ENCODE results near the gene DDHD1.
"Not testable (repeated sequence)": the region's sequence is repeated elsewhere in the genome, so short reads cannot be mapped to it uniquely, and the experiment has no call there.

The DDHD1 gene

GRCh38 chr14:53156238-53156637 is 3.1 kb upstream of the DDHD1 start:
- no peak for DNase-seq (ENCODE audit: low read depth, low spot score)
- H3K4me3 ChIP-seq (ENCODE audit: low read length): no peak overlapping the region

GRCh38 chr14:53153702-53154112 is 584 bp upstream of the DDHD1 start:
- DNase-seq (ENCODE audit: low read depth, low spot score): no peak
- peak overlapping the region; percentile 51 for H3K4me3 ChIP-seq (ENCODE audit: low read length)

- H3K4me3 ChIP-seq (ENCODE audit: low read length): peak overlapping the region; percentile 70
- DNase-seq (ENCODE audit: low read depth, low spot score): no peak
These were observed 788 bp downstream of the DDHD1 start for GRCh38 chr14:53152184-53152886.

GRCh38 chr14:53151523-53152183 is 1.5 kb downstream of the DDHD1 start:
- no peak for DNase-seq (ENCODE audit: low read depth, low spot score)
- H3K4me3 ChIP-seq (ENCODE audit: low read length): peak overlapping the region; percentile 70

- no peak overlapping the region for H3K4me3 ChIP-seq (ENCODE audit: low read length)
- DNase-seq (ENCODE audit: low read depth, low spot score): no peak
These were observed 3.3 kb downstream of the DDHD1 start for GRCh38 chr14:53149668-53150316.

GRCh38 chr14:53148671-53149070 is 4.5 kb downstream of the DDHD1 start:
- no peak overlapping the region for H3K4me3 ChIP-seq (ENCODE audit: low read length)
- no peak for DNase-seq (ENCODE audit: low read depth, low spot score)

GRCh38 chr14:53147893-53148292 is 5.2 kb downstream of the DDHD1 start:
- no peak overlapping the region for H3K4me3 ChIP-seq (ENCODE audit: low read length)

GRCh38 chr14:53147208-53147607 is 5.9 kb downstream of the DDHD1 start:
- no peak overlapping the region for H3K4me3 ChIP-seq (ENCODE audit: low read length)
- no peak for DNase-seq (ENCODE audit: low read depth, low spot score)

More at GRCh38 chr14:53147893-53148292, 5.2 kb downstream of the DDHD1 start:
- no peak for DNase-seq (ENCODE audit: low read depth, low spot score)

GRCh38 chr14:53146739-53147138 is 6.4 kb downstream of the DDHD1 start:
- no peak overlapping the region for H3K4me3 ChIP-seq (ENCODE audit: low read length)
- DNase-seq (ENCODE audit: low read depth, low spot score): no peak

GRCh38 chr14:53144244-53144643 is 8.9 kb downstream of the DDHD1 start:
- DNase-seq (ENCODE audit: low read depth, low spot score): no peak
- no peak overlapping the region for H3K4me3 ChIP-seq (ENCODE audit: low read length)

GRCh38 chr14:53140585-53140984 is 12.5 kb downstream of the DDHD1 start:
- H3K4me3 ChIP-seq (ENCODE audit: low read length): no peak overlapping the region
- DNase-seq (ENCODE audit: low read depth, low spot score): no peak

GRCh38 chr14:53137568-53138203 is 15.4 kb downstream of the DDHD1 start:
- no peak for DNase-seq (ENCODE audit: low read depth, low spot score)

GRCh38 chr14:53130491-53130890 is 22.6 kb downstream of the DDHD1 start:
- not testable (repeated sequence) for H3K4me3 ChIP-seq (ENCODE audit: low read length); DNase-seq (ENCODE audit: low read depth, low spot score)

More at GRCh38 chr14:53137568-53138203, 15.4 kb downstream of the DDHD1 start:
- H3K4me3 ChIP-seq (ENCODE audit: low read length): no peak overlapping the region

- no peak overlapping the region for H3K4me3 ChIP-seq (ENCODE audit: low read length)
- no peak for DNase-seq (ENCODE audit: low read depth, low spot score)
These were observed 24.7 kb downstream of the DDHD1 start for GRCh38 chr14:53128303-53129028.

GRCh38 chr14:53127832-53128231 is 25.3 kb downstream of the DDHD1 start:
- no peak overlapping the region for H3K4me3 ChIP-seq (ENCODE audit: low read length)
- no peak for DNase-seq (ENCODE audit: low read depth, low spot score)

- DNase-seq (ENCODE audit: low read depth, low spot score): no peak
- H3K4me3 ChIP-seq (ENCODE audit: low read length): no peak overlapping the region
These were observed 26.0 kb downstream of the DDHD1 start for GRCh38 chr14:53127151-53127550.

- H3K4me3 ChIP-seq (ENCODE audit: low read length): no peak overlapping the region
- no peak for DNase-seq (ENCODE audit: low read depth, low spot score)
These were observed 26.4 kb downstream of the DDHD1 start for GRCh38 chr14:53126731-53127130.

GRCh38 chr14:53124786-53125185 is 28.3 kb downstream of the DDHD1 start:
- H3K4me3 ChIP-seq (ENCODE audit: low read length): no peak overlapping the region
- no peak for DNase-seq (ENCODE audit: low read depth, low spot score)

GRCh38 chr14:53121419-53121818 is 31.7 kb downstream of the DDHD1 start:
- H3K4me3 ChIP-seq (ENCODE audit: low read length); DNase-seq (ENCODE audit: low read depth, low spot score): not testable (repeated sequence)
